ENCODE measurements around the gene IRAK2. TPM values are rescaled to one million over a fixed set of nuclear protein-coding genes. Genes with fewer than 3 reads are reported as not detected.

IRAK2 gene
- polyA plus RNA-seq, 1 experiment, result 2.5 TPM

- Histone ChIP-seq H3K36me3 (ENCODE audit: control insufficient read depth, insufficient read depth, low read length) (no peaks in the 10 kb centered on the region; the same call in 1 of the 2 replicates), H3K4me3 (ENCODE audit: low read depth, low read length) (peak overlapping the region; percentile 81), H3K27me3 (ENCODE audit: control insufficient read depth, insufficient read depth, low read length) (no peaks in the 10 kb centered on the region)
- ChIA-PET CTCF (no interaction called here), POLR2A (no interaction called here)
- no peak for DNase-seq (ENCODE audit: low read depth)
- TF ChIP-seq, protein P1, sequence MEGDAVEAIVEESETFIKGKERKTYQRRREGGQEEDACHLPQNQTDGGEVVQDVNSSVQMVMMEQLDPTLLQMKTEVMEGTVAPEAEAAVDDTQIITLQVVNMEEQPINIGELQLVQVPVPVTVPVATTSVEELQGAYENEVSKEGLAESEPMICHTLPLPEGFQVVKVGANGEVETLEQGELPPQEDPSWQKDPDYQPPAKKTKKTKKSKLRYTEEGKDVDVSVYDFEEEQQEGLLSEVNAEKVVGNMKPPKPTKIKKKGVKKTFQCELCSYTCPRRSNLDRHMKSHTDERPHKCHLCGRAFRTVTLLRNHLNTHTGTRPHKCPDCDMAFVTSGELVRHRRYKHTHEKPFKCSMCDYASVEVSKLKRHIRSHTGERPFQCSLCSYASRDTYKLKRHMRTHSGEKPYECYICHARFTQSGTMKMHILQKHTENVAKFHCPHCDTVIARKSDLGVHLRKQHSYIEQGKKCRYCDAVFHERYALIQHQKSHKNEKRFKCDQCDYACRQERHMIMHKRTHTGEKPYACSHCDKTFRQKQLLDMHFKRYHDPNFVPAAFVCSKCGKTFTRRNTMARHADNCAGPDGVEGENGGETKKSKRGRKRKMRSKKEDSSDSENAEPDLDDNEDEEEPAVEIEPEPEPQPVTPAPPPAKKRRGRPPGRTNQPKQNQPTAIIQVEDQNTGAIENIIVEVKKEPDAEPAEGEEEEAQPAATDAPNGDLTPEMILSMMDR (IDR thresholded peaks at IDR 0.05; ENCODE audit: insufficient read depth, low read depth, low read length), result no peak
These were observed 21.8 kb upstream of the IRAK2 start for GRCh38 chr3:10142707-10143560.

DNA sequence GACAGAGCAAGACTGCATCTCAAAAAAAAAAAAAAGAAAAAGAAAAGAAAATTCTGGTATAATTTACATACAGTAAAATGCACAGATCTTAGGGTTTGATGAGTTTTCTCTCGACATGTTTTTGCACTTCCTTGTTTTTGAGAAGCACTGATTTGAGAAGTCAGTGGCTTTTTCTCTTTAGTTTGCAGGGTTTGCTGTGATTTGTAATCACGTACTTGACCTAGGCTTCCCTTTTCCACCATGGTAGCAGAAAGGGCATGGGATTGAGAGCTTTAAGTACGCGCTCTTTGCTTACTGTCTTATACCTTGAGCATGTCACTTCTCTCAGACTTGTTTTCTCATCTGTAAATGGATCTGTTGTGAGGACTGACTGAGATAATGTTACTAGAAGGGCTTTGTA, 19.0 kb upstream of the IRAK2 start:
- no peak overlapping the region for H3K4me3 ChIP-seq (ENCODE audit: low read depth, low read length)
- peaks cover 4% of the 10 kb centered on the region for H3K36me3 ChIP-seq (ENCODE audit: control insufficient read depth, insufficient read depth, low read length)
- CTCF ChIA-PET, result no interaction called here
- TF ChIP-seq, protein P1 (IDR thresholded peaks at IDR 0.05; ENCODE audit: insufficient read depth, low read depth, low read length), result no peak
- DNase-seq (ENCODE audit: low read depth), result no peak
- no peaks in the 10 kb centered on the region for H3K27me3 ChIP-seq (ENCODE audit: control insufficient read depth, insufficient read depth, low read length)
- POLR2A ChIA-PET, result interaction anchor here (0.6 kb wide), 1 partner anchor 16 kb away, joined by 3 read pairs; no protein-coding TSS in a partner anchor

DNA sequence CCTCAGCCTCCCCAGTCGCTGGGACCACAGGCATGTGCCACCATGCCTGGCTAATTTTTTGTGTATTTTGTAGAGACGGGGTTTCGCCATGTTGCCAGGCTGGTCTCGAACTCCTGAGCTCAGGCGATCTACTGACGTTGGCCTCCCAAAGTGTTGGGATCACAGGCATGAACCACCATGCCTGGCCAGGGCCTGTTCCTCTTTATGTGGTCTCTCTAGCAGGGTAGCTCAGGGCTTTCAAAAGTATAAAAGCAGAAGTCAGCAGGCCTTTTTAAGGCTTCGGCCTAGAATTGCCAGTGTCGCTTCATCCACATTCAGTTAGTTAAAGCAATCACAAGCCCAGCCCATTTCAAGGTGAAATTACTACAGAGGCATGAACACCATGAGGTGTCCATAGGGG, 15.5 kb upstream of the IRAK2 start:
- ChIA-PET POLR2A (no interaction called here), CTCF (no interaction called here)
- DNase-seq (ENCODE audit: low read depth), result no peak
- TF ChIP-seq, protein P1 (IDR thresholded peaks at IDR 0.05; ENCODE audit: insufficient read depth, low read depth, low read length), result no peak
- no peak overlapping the region for H3K4me3 ChIP-seq (ENCODE audit: low read depth, low read length)
- H3K36me3 ChIP-seq (ENCODE audit: control insufficient read depth, insufficient read depth, low read length), result peaks cover 4% of the 10 kb centered on the region
- no peaks in the 10 kb centered on the region for H3K27me3 ChIP-seq (ENCODE audit: control insufficient read depth, insufficient read depth, low read length)

DNA sequence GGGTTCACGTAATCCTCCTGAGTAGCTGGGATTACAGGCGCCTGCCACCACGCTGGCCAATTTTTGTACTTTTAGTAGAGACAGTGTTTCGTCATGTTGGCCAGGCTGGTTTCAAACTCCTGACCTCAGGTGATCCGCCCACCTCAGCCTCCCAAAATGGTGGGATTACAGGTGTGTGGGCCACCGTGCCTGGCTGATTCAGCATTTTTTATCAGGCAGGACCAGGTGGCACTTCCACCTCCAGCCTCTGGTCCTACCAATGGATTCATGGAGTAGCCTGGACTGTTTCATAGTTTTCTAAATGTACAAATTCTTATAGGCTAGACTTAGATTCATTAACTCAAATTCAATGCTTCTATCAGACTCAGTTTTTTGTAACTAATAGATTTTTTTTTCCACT, 13.7 kb upstream of the IRAK2 start:
- POLR2A ChIA-PET, result interaction anchor here (0.6 kb wide), 1 partner anchor 260 kb away, joined by 5 read pairs; the partner anchor contains the start of gene JAGN1
- peaks cover 4% of the 10 kb centered on the region for H3K36me3 ChIP-seq (ENCODE audit: control insufficient read depth, insufficient read depth, low read length)
- TF ChIP-seq, protein P1 (IDR thresholded peaks at IDR 0.05; ENCODE audit: insufficient read depth, low read depth, low read length), result no peak
- no peak for DNase-seq (ENCODE audit: low read depth)
- H3K27me3 ChIP-seq (ENCODE audit: control insufficient read depth, insufficient read depth, low read length), result no peaks in the 10 kb centered on the region
- H3K4me3 ChIP-seq (ENCODE audit: low read depth, low read length), result no peak overlapping the region
- CTCF ChIA-PET, result interaction anchor here (0.6 to 1.1 kb wide), 2 partner anchors 13 to 132 kb away, joined by 3 to 9 read pairs; partner anchors contain the start of gene IRAK2

GRCh38 chr3:10154335-10155122, 10.2 kb upstream of the IRAK2 start:
- Histone ChIP-seq H3K36me3 (ENCODE audit: control insufficient read depth, insufficient read depth, low read length) (peaks cover 2% of the 10 kb centered on the region), H3K27me3 (ENCODE audit: control insufficient read depth, insufficient read depth, low read length) (no peaks in the 10 kb centered on the region), H3K4me3 (ENCODE audit: low read depth, low read length) (no peak overlapping the region)
- no peak for DNase-seq (ENCODE audit: low read depth)
- TF ChIP-seq, protein P1 (IDR thresholded peaks at IDR 0.05; ENCODE audit: insufficient read depth, low read depth, low read length), result no peak
- CTCF ChIA-PET, result no interaction called here
- POLR2A ChIA-PET, result no interaction called here
